Breast epithelium (tissue), 3 donors: ENCODE results near the gene LPCAT2.

Experiments
- CTCF ChIP-seq, 3 donors: fragments of 450-650 bp; IDR thresholded peaks; one replicate each; pipeline ENCODE4 v1.5.1; 2016 to 2017; ENCODE audit warnings: antibody characterized with exemption in 3 of 3, mild to moderate bottlenecking in 3 of 3, moderate library complexity in 3 of 3
- POLR2A ChIP-seq: fragments of 450-650 bp; IDR thresholded peaks from one replicate; pipeline ENCODE4 v1.6.1; 2016; ENCODE audit warnings: antibody characterized with exemption, mild to moderate bottlenecking, moderate library complexity
- POLR2AphosphoS5 ChIP-seq, 3 donors: sonication (generic); formaldehyde crosslinking; IDR thresholded peaks; one replicate each; pipeline ENCODE4 v1.6.1; 2017; ENCODE audit warnings: antibody characterized with exemption in 3 of 3

- TF ChIP-seq CTCF (IDR thresholded peaks at IDR 0.05) (no peak), POLR2AphosphoS5 (IDR thresholded peaks at IDR 0.05) (no peak), POLR2A (no peak)
These were observed 51.2 kb downstream of the LPCAT2 start for GRCh38 chr16:55559933-55560516.
